GM12878 (cell line): ENCODE results near the gene CFAP54.

Experiments
- CTCF ChIP-seq, 3 experiments: IDR thresholded peaks in 2 of 3; conservative IDR thresholded peaks in 1 of 3; 2 replicates each; pipeline ENCODE4 v1.5.1; 2011; ENCODE audit warnings: low read depth in 3 of 3, low read length in 3 of 3, mild to moderate bottlenecking in 3 of 3, control low read depth in 2 of 3, moderate library complexity in 2 of 3, inconsistent platforms in 1 of 3, mixed read lengths in 1 of 3; ENCODE audit not compliant: control insufficient read depth in 2 of 3, insufficient read depth in 1 of 3; ENCODE audit errors: extremely low read depth in 1 of 3
- MXI1 ChIP-seq: fragments of 150-350 bp; IDR thresholded peaks from 2 replicates; pipeline ENCODE4 v1.6.1; 2011; ENCODE audit warnings: low read depth, mild to moderate bottlenecking, inconsistent platforms, low read length, improper control_type of control experiment
- POLR2A ChIP-seq: IDR thresholded peaks from 2 replicates; pipeline ENCODE4 v1.6.1; 2011; ENCODE audit warnings: low read depth, mild to moderate bottlenecking, low read length
- REST ChIP-seq: IDR thresholded peaks from 2 replicates; pipeline ENCODE4 v1.6.1; 2012; ENCODE audit warnings: mild to moderate bottlenecking, low read depth, low read length
- SMC3 ChIP-seq: IDR thresholded peaks from 2 replicates; pipeline ENCODE4 v1.6.1; 2011; ENCODE audit warnings: low read length, improper control_type of control experiment, borderline replicate concordance
- SP1 ChIP-seq: IDR thresholded peaks from one replicate; pipeline ENCODE4 v1.6.1; 2011; ENCODE audit warnings: low read depth, low read length

- TF ChIP-seq REST (no peak), MXI1 (no peak), POLR2A (no peak), CTCF (IDR thresholded peaks at IDR 0.05 in 2 of 3, conservative IDR thresholded peaks at IDR 0.05 in 1 of 3; ENCODE audit: control insufficient read depth in 2 of 3, extremely low read depth in 1 of 3, insufficient read depth in 1 of 3, low read depth in 3 of 3, low read length in 3 of 3) (no peak), SMC3 (no peak), SP1 (no peak)
Measured at GRCh38 chr12:96773031-96773430, 283.7 kb downstream of the CFAP54 start.
